Measurements from ENCODE around the gene HRH1.

GRCh38 chr3:11221818-11222415 lies 67.6 kb downstream of the HRH1 start:
- no peak for TF ChIP-seq CTCF (IDR thresholded peaks at IDR 0.05)
- TF ChIP-seq POLR2A (IDR thresholded peaks at IDR 0.05): no peak

Measured in esophagus squamous epithelium (tissue), 4 donors.